ENCODE measurements around the gene TNFSF8. TPM values are rescaled to one million over a fixed set of nuclear protein-coding genes. Genes with fewer than 3 reads are reported as not detected.

The TNFSF8 gene
- total and polyA plus RNA-seq, 7 donors, result 0.60 to 11.7 (median 1.8) TPM

DNA sequence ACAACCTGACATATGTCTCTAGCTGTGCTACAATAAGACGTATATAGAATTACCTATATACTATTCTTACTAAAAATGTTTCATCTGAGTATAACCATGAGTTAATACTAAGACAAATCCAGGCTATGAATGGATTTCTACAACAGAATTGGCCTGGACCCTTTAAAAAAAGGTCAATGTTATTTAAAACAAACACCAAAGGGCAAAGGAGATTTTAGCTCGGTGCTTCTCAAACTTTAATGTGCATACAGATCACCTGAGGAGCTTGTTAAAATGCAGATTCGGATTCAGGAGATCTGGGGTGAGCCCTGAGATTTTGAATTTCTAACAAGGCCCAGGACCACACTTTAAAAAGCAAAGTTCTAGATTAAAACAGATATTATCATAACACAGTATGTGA is 6.5 kb downstream of the TNFSF8 start:
- DNase-seq, result no peak
- Histone ChIP-seq H3K4me3 (no peak overlapping the region), H3K27me3 (no peaks in the 10 kb centered on the region), H3K4me1 (no peaks in the 10 kb centered on the region), H3K27ac (no peak overlapping the region), H3K36me3 (no peaks in the 10 kb centered on the region), H3K9me3 (no peaks in the 10 kb centered on the region)
- intact Hi-C loops (cut with DNase I), result no loop called here
- WGBS, 2 donors, result 72 to 89% methylated on average over 3 of the region's 3 CpGs
- TF ChIP-seq EP300 (IDR thresholded peaks at IDR 0.05), result no peak
- no peak for TF ChIP-seq POLR2A (IDR thresholded peaks at IDR 0.05)
- TF ChIP-seq CTCF (IDR thresholded peaks at IDR 0.05), result no peak
- TF ChIP-seq POLR2AphosphoS5 (IDR thresholded peaks at IDR 0.05), result no peak

GRCh38 chr9:114921171-114921570 is 9.2 kb downstream of the TNFSF8 start:
- no peak overlapping the region for H3K27ac ChIP-seq
- H3K36me3 ChIP-seq, result no peaks in the 10 kb centered on the region
- no peak overlapping the region for H3K4me3 ChIP-seq
- no peaks in the 10 kb centered on the region for H3K9me3 ChIP-seq
- 82 to 89% methylated on average over 1 of the region's 1 CpG for WGBS, 2 donors
- H3K27me3 ChIP-seq, result no peaks in the 10 kb centered on the region
- TF ChIP-seq CTCF (IDR thresholded peaks at IDR 0.05) (no peak), POLR2AphosphoS5 (IDR thresholded peaks at IDR 0.05) (no peak), EP300 (IDR thresholded peaks at IDR 0.05) (no peak), POLR2A (IDR thresholded peaks at IDR 0.05) (no peak)
- intact Hi-C loops (cut with DNase I), result no loop called here
- no peaks in the 10 kb centered on the region for H3K4me1 ChIP-seq
- no peak for DNase-seq

- Histone ChIP-seq H3K9me3 (no peaks in the 10 kb centered on the region), H3K36me3 (no peaks in the 10 kb centered on the region), H3K27me3 (no peaks in the 10 kb centered on the region), H3K27ac (no peak overlapping the region), H3K4me1 (no peaks in the 10 kb centered on the region), H3K4me3 (no peak overlapping the region)
- 83 to 94% methylated on average over 4 of the region's 4 CpGs for WGBS, 2 donors
- DNase-seq, result no peak
- TF ChIP-seq POLR2AphosphoS5 (IDR thresholded peaks at IDR 0.05), result no peak
- TF ChIP-seq CTCF (IDR thresholded peaks at IDR 0.05), result no peak
- TF ChIP-seq POLR2A (IDR thresholded peaks at IDR 0.05), result no peak
- TF ChIP-seq EP300 (IDR thresholded peaks at IDR 0.05), result no peak
- intact Hi-C loops (cut with DNase I), result no loop called here
These were observed 10.8 kb downstream of the TNFSF8 start for GRCh38 chr9:114919611-114920010.

- intact Hi-C loops (cut with DNase I), result no loop called here
- Histone ChIP-seq H3K4me3 (no peak overlapping the region), H3K27ac (no peak overlapping the region), H3K9me3 (no peaks in the 10 kb centered on the region), H3K4me1 (no peaks in the 10 kb centered on the region), H3K27me3 (no peaks in the 10 kb centered on the region), H3K36me3 (no peaks in the 10 kb centered on the region)
- TF ChIP-seq EP300 (IDR thresholded peaks at IDR 0.05) (no peak), CTCF (IDR thresholded peaks at IDR 0.05) (no peak)
- WGBS, 2 donors, result 76% methylated on average over 7 of the region's 7 CpGs
- no peak for DNase-seq
These were observed 13.9 kb downstream of the TNFSF8 start for GRCh38 chr9:114916481-114916880.

DNA sequence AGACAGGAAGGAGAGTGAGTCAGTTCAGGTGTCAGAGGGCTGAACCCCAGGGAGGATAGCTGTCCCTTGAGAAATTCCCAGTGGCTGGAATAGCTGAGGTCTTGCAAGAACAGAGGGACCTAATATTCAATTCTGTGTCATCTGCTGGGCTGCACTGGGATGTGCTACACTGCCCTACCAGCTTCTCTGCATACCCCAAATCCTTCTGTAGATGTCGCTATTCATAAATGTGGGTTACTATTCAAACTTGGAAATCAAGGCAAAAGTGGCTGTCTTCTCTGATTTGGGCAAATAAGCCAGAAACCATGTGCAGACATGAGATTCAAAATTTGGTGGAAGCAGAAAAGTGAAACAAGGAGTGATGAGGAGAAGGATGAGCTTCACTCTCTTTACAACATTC is 16.3 kb downstream of the TNFSF8 start:
- Histone ChIP-seq H3K27me3 (no peaks in the 10 kb centered on the region), H3K4me1 (peaks cover 0 to 10% (median 0%) of the 10 kb centered on the region in 4 donors), H3K9me3 (no peaks in the 10 kb centered on the region), H3K4me3 (no peak overlapping the region), H3K36me3 (no peaks in the 10 kb centered on the region), H3K27ac (no peak overlapping the region)
- DNase-seq, result no peak
- TF ChIP-seq POLR2AphosphoS5 (IDR thresholded peaks at IDR 0.05) (no peak), POLR2A (IDR thresholded peaks at IDR 0.05) (no peak), CTCF (IDR thresholded peaks at IDR 0.05) (no peak), EP300 (IDR thresholded peaks at IDR 0.05) (no peak)
- WGBS, 2 donors, result 81 to 87% methylated on average over 1 of the region's 1 CpG
- intact Hi-C loops (cut with DNase I), result loop anchor here (5.0 kb wide), 2 partner anchors 177 to 232 kb away; partner anchors contain the start of gene TEX48

All from sigmoid colon (tissue), 7 donors.